ENCODE data around the gene NRL. TPM values are rescaled to one million over a fixed set of nuclear protein-coding genes. Genes with fewer than 3 reads are reported as not detected.

NRL gene
- total RNA-seq, 2 donors from 2014 or later = 4.3 to 4.7 TPM

GRCh38 chr14:24064091-24064795 is 50.5 kb downstream of the NRL start:
- Histone ChIP-seq H3K9me3 (no peaks in the 10 kb centered on the region), H3K36me3 (no peaks in the 10 kb centered on the region), H3K27ac (no peak overlapping the region), H3K27me3 (replicated peaks; ENCODE audit: insufficient read depth) (no peaks in the 10 kb centered on the region), H3K4me3 (no peak overlapping the region), H3K4me1 (replicated peaks) (no peaks in the 10 kb centered on the region)
- no peak for DNase-seq (ENCODE audit: low spot score)
- TF ChIP-seq POLR2A (IDR thresholded peaks at IDR 0.05) (no peak), POLR2AphosphoS5 (IDR thresholded peaks at IDR 0.05) (no peak)
- 86% methylated on average over 7 of the region's 7 CpGs for WGBS
- intact Hi-C loops (cut with DNase I) = no loop called here

GRCh38 chr14:24063263-24063836 is 51.4 kb downstream of the NRL start:
- 74% methylated on average over 4 of the region's 4 CpGs for WGBS
- Histone ChIP-seq H3K4me3 (no peak overlapping the region), H3K27ac (no peak overlapping the region), H3K4me1 (replicated peaks) (no peaks in the 10 kb centered on the region), H3K27me3 (replicated peaks; ENCODE audit: insufficient read depth) (no peaks in the 10 kb centered on the region), H3K36me3 (no peaks in the 10 kb centered on the region), H3K9me3 (no peaks in the 10 kb centered on the region)
- intact Hi-C loops (cut with DNase I) = no loop called here
- no peak for TF ChIP-seq POLR2AphosphoS5 (IDR thresholded peaks at IDR 0.05)
- no peak for TF ChIP-seq POLR2A (IDR thresholded peaks at IDR 0.05)
- TF ChIP-seq CTCF (IDR thresholded peaks at IDR 0.05) = no peak
- DNase-seq (ENCODE audit: low spot score) = no peak

GRCh38 chr14:24062216-24062980 is 52.4 kb downstream of the NRL start:
- H3K4me3 ChIP-seq = no peak overlapping the region
- H3K27me3 ChIP-seq (replicated peaks; ENCODE audit: insufficient read depth) = no peaks in the 10 kb centered on the region
- no peak for TF ChIP-seq POLR2A (IDR thresholded peaks at IDR 0.05)
- no peak for TF ChIP-seq CTCF (IDR thresholded peaks at IDR 0.05)
- no peak for TF ChIP-seq POLR2AphosphoS5 (IDR thresholded peaks at IDR 0.05)
- no peaks in the 10 kb centered on the region for H3K36me3 ChIP-seq
- no peak overlapping the region for H3K27ac ChIP-seq
- intact Hi-C loops (cut with DNase I) = no loop called here
- no peaks in the 10 kb centered on the region for H3K4me1 ChIP-seq (replicated peaks)
- 86% methylated on average over 14 of the region's 14 CpGs for WGBS
- DNase-seq (ENCODE audit: low spot score) = no peak
- H3K9me3 ChIP-seq = no peaks in the 10 kb centered on the region

GRCh38 chr14:24060984-24061913 is 53.5 kb downstream of the NRL start:
- no peaks in the 10 kb centered on the region for H3K9me3 ChIP-seq
- H3K4me1 ChIP-seq (replicated peaks) = no peaks in the 10 kb centered on the region

More at GRCh38 chr14:24060984-24061913, 53.5 kb downstream of the NRL start:
- no peak for TF ChIP-seq CTCF (IDR thresholded peaks at IDR 0.05)
- TF ChIP-seq POLR2A (IDR thresholded peaks at IDR 0.05) = no peak
- TF ChIP-seq POLR2AphosphoS5 (IDR thresholded peaks at IDR 0.05) = no peak
- Histone ChIP-seq H3K27ac (no peak overlapping the region), H3K36me3 (no peaks in the 10 kb centered on the region), H3K27me3 (replicated peaks; ENCODE audit: insufficient read depth) (no peaks in the 10 kb centered on the region), H3K4me3 (no peak overlapping the region)
- WGBS = 94% methylated on average over 7 of the region's 7 CpGs
- DNase-seq (ENCODE audit: low spot score) = no peak
- intact Hi-C loops (cut with DNase I) = no loop called here
